Stomach smooth muscle (tissue), 2 donors: ENCODE measurements around the gene PDCD10.
A peak's percentile ranks its signal among the peaks of the same experiment; 100 is the strongest.

Experiments used
- H3K27ac ChIP-seq: one replicate; pipeline ENCODE4 v1.7.0; 2013; ENCODE audit warnings: mild to moderate bottlenecking, low read length, inconsistent platforms
- H3K27me3 ChIP-seq, 2 donors: one replicate each; pipeline ENCODE4 v1.7.0; 2013; ENCODE audit warnings: low read length in 2 of 2; ENCODE audit not compliant: insufficient read depth in 2 of 2, control insufficient read depth in 1 of 2
- H3K36me3 ChIP-seq, 2 donors: one replicate each; pipeline ENCODE4 v1.7.0; 2013; ENCODE audit warnings: low read length in 2 of 2; ENCODE audit not compliant: control insufficient read depth in 2 of 2, insufficient read depth in 2 of 2
- H3K4me1 ChIP-seq: one replicate; pipeline ENCODE4 v1.7.0; 2013; ENCODE audit warnings: low read length; ENCODE audit not compliant: control insufficient read depth, insufficient read depth
- H3K4me3 ChIP-seq, 2 donors: one replicate each; pipeline ENCODE4 v1.7.0; 2013; ENCODE audit warnings: low read length in 2 of 2
- H3K9ac ChIP-seq, 2 donors: one replicate each; pipeline ENCODE4 v1.7.0; 2013; ENCODE audit warnings: low read length in 2 of 2, mild to moderate bottlenecking in 1 of 2
- H3K9me3 ChIP-seq, 2 donors: one replicate each; pipeline ENCODE4 v1.7.0; 2013; ENCODE audit warnings: low read length in 2 of 2; ENCODE audit not compliant: control insufficient read depth in 2 of 2
- donor health status: healthy.
- donor health status: Pancreatic carcinoma.

The PDCD10 gene

GRCh38 chr3:167734498-167735232, at the start of gene PDCD10:
Gene PDCD10 (minus strand): TSS chr3:167734892. CDS start chr3:167720157, 14,735 bp downstream.
- H3K36me3 ChIP-seq = peaks cover 0 to 4% of the 10 kb centered on the region in 2 donors
- H3K9ac ChIP-seq = peak within 1 kb of the TSS; percentile 85 to 88
- H3K4me3 ChIP-seq = peak within 1 kb of the TSS; percentile 92
- H3K27ac ChIP-seq = peak within 1 kb of the TSS; percentile 74
- no peaks in the 10 kb centered on the region for H3K9me3 ChIP-seq
- H3K4me1 ChIP-seq = peaks cover 7% of the 10 kb centered on the region
- H3K27me3 ChIP-seq = no peaks in the 10 kb centered on the region

- no peaks in the 10 kb centered on the region for H3K4me1 ChIP-seq
- no peak overlapping the region for H3K27ac ChIP-seq
These were observed 49.1 kb upstream of the PDCD10 start for GRCh38 chr3:167783781-167784180.

DNA sequence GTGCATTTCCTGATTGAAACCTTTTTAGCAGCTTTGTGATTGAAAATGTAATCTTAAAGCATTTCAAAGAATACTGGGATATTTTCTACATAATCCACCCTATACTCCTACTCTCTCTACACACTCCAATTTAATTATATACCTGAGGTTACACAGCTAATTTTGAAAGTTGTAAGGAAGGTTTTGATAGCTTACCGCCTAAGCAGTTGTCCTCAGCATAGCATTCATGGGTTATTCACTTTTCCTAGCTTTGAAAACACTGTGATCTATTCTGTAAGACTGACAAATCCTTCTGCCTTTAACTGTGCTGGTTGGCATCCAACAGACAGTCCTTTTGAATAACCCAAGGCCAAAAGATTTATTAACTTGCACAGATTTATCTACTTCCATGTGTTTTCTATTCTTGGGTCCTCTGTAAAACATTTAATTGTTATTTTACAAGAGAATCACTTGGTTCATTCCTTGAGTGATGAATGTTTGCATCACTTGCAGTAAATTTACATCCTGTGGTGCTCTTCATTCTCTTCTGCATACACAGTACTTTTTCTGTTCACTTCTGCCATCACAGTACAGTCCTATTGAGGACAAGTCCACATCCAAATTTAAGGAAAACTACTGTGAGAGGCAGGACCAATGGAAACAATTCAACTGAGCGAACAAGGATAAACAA, 45.7 kb upstream of the PDCD10 start:
- H3K4me1 ChIP-seq = no peaks in the 10 kb centered on the region
- H3K36me3 ChIP-seq = no peaks in the 10 kb centered on the region
- H3K27me3 ChIP-seq = no peaks in the 10 kb centered on the region
- no peak overlapping the region for H3K27ac ChIP-seq
- no peak overlapping the region for H3K4me3 ChIP-seq
- no peak overlapping the region for H3K9ac ChIP-seq
- no peaks in the 10 kb centered on the region for H3K9me3 ChIP-seq

More at GRCh38 chr3:167783781-167784180, 49.1 kb upstream of the PDCD10 start:
- Histone ChIP-seq H3K27me3 (no peaks in the 10 kb centered on the region), H3K9me3 (no peaks in the 10 kb centered on the region), H3K4me3 (no peak overlapping the region), H3K9ac (no peak overlapping the region), H3K36me3 (no peaks in the 10 kb centered on the region)

DNA sequence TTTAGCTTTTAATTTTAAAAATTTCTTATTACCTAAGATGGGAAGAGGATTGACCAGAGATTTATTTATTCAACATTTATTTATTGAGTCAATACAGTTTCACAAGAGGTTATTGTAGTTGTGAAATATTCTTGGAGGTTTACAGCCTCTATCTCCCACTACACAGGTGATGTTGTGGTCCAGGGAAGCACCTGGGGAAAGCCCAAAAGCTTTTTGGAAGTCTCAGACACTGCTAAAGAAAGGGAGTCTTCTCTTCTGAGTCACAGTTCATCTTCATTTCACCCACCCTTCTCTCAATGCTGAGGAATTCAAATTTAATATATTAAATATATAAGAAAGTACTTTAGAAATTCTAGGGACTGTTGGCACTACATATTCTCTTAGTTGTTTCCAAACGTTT, 42.7 kb upstream of the PDCD10 start:
- H3K27me3 ChIP-seq = no peaks in the 10 kb centered on the region
- no peak overlapping the region for H3K4me3 ChIP-seq
- no peaks in the 10 kb centered on the region for H3K4me1 ChIP-seq
- H3K9me3 ChIP-seq = no peaks in the 10 kb centered on the region
- no peaks in the 10 kb centered on the region for H3K36me3 ChIP-seq
- H3K9ac ChIP-seq = no peak overlapping the region
- H3K27ac ChIP-seq = no peak overlapping the region

GRCh38 chr3:167776066-167776685, 41.5 kb upstream of the PDCD10 start:
- Histone ChIP-seq H3K27me3 (no peaks in the 10 kb centered on the region), H3K4me1 (no peaks in the 10 kb centered on the region), H3K9me3 (no peaks in the 10 kb centered on the region), H3K4me3 (no peak overlapping the region), H3K9ac (no peak overlapping the region), H3K36me3 (no peaks in the 10 kb centered on the region), H3K27ac (no peak overlapping the region)

- H3K9me3 ChIP-seq = no peaks in the 10 kb centered on the region
- no peaks in the 10 kb centered on the region for H3K4me1 ChIP-seq
- no peak overlapping the region for H3K27ac ChIP-seq
- H3K4me3 ChIP-seq = no peak overlapping the region
- H3K9ac ChIP-seq = no peak overlapping the region
- no peaks in the 10 kb centered on the region for H3K36me3 ChIP-seq
- no peaks in the 10 kb centered on the region for H3K27me3 ChIP-seq
These were observed 38.9 kb upstream of the PDCD10 start for GRCh38 chr3:167773584-167773983.

DNA sequence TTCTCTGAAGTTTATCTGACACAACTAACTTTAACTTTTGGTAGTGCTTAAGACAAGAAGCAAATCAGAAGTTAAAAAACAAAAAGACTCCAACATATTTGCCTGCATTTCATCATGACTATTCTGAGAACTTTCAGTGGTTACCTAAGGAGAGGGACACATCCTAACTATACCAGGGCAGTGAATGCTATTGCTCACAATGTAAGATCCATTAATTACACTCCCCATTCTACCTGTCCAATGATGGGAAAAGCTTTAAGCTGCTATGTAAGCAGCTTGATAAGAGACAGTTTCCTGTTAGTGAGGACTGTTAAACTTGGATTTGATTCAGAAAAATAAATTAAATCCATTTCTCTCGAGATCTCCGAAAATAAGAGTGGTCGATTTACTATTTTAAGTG, 38.3 kb upstream of the PDCD10 start:
- Histone ChIP-seq H3K27me3 (no peaks in the 10 kb centered on the region), H3K36me3 (no peaks in the 10 kb centered on the region), H3K9me3 (no peaks in the 10 kb centered on the region), H3K27ac (no peak overlapping the region), H3K9ac (no peak overlapping the region), H3K4me3 (no peak overlapping the region), H3K4me1 (no peaks in the 10 kb centered on the region)

DNA sequence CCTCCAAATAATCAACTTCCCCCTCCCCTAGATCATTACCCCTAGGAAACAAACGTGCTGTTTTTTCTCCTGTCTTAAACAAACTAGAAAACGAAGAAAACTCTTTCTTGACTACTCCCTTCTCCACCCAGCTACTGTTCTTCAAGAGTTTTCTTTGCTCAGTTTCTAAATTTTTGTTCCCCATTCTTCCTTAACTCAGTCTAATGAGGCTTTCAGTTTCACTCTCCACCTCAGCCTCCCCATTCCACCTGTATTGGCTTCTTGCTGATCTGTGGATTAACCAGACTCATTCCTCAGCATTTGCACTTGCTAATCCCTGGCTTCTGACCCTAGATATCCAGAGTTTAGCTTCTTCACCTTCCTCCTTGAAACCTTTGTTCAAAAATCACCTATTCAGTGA, 27.6 kb upstream of the PDCD10 start:
- no peak overlapping the region for H3K27ac ChIP-seq
- H3K27me3 ChIP-seq = no peaks in the 10 kb centered on the region
- no peaks in the 10 kb centered on the region for H3K9me3 ChIP-seq
- H3K9ac ChIP-seq = no peak overlapping the region
- H3K4me1 ChIP-seq = no peaks in the 10 kb centered on the region
- H3K36me3 ChIP-seq = no peaks in the 10 kb centered on the region
- H3K4me3 ChIP-seq = no peak overlapping the region

- Histone ChIP-seq H3K36me3 (no peaks in the 10 kb centered on the region), H3K9me3 (no peaks in the 10 kb centered on the region), H3K27me3 (no peaks in the 10 kb centered on the region), H3K4me1 (no peaks in the 10 kb centered on the region), H3K27ac (no peak overlapping the region), H3K4me3 (no peak overlapping the region), H3K9ac (no peak overlapping the region)
These were observed 26.6 kb upstream of the PDCD10 start for GRCh38 chr3:167761302-167761701.

- Histone ChIP-seq H3K4me3 (no peak overlapping the region), H3K27me3 (no peaks in the 10 kb centered on the region), H3K27ac (no peak overlapping the region), H3K36me3 (no peaks in the 10 kb centered on the region), H3K4me1 (no peaks in the 10 kb centered on the region), H3K9me3 (no peaks in the 10 kb centered on the region), H3K9ac (no peak overlapping the region)
These were observed 19.4 kb upstream of the PDCD10 start for GRCh38 chr3:167754049-167754448.
